H1 (cell line): ENCODE results near the gene EFR3B. TPM values are rescaled to one million over a fixed set of nuclear protein-coding genes. Genes with fewer than 3 reads are reported as not detected.

ENCODE experiments used
- ATF2 ChIP-seq: IDR thresholded peaks from 2 replicates; pipeline ENCODE4 v1.6.1; 2012; ENCODE audit warnings: low read length, inconsistent platforms
- CHD2 ChIP-seq: IDR thresholded peaks from 2 replicates; pipeline ENCODE4 v1.6.1; 2012; ENCODE audit warnings: low read length, improper control_type of control experiment
- RAD21 ChIP-seq, 2 experiments: IDR thresholded peaks in 1 of 2; conservative IDR thresholded peaks in 1 of 2; 2 replicates each; pipeline ENCODE4 v1.6.1; 2011; ENCODE audit warnings: low read depth in 2 of 2, low read length in 2 of 2, improper control_type of control experiment in 1 of 2, inconsistent platforms in 1 of 2, mild to moderate bottlenecking in 1 of 2, moderate library complexity in 1 of 2
- RNF2 ChIP-seq: fragments of 200-900, 300-1000 bp; sonication (generic); IDR thresholded peaks from 2 replicates; pipeline ENCODE4 v1.7.1; 2016; ENCODE audit warnings: borderline replicate concordance, low read depth, mild to moderate bottlenecking, antibody characterized with exemption, low read length; ENCODE audit not compliant: poor library complexity, severe bottlenecking; ENCODE audit errors: missing control alignments
- SIX5 ChIP-seq: IDR thresholded peaks from 2 replicates; pipeline ENCODE4 v1.6.1; 2011; ENCODE audit warnings: mild to moderate bottlenecking, low read depth, low read length
- SP4 ChIP-seq: IDR thresholded peaks from 2 replicates; pipeline ENCODE4 v1.6.1; 2012; ENCODE audit warnings: low read length, inconsistent platforms
- TAF1 ChIP-seq: IDR thresholded peaks from 2 replicates; pipeline ENCODE4 v1.6.1; 2011; ENCODE audit warnings: mild to moderate bottlenecking, low read depth, low read length
- YY1 ChIP-seq: IDR thresholded peaks from 2 replicates; pipeline ENCODE4 v1.6.1; 2011; ENCODE audit warnings: low read depth, mild to moderate bottlenecking, low read length
- polyA plus RNA-seq, 7 experiments: library from polyadenylated mRNA; depleted of rRNA in 3 of 7; stranded (reverse) in 5 of 7; unstranded in 2 of 7; fragments of >200 nt in 5 of 7; fragments of 200-250 nt in 2 of 7; gene quantifications; 1 replicate in 5 of 7; 2 replicates in 1 of 7; 4 replicates in 1 of 7; pipeline versions ENCODE4 v1.2.1 to v1.2.3, GENCODE V29; 2011 to 2013; ENCODE audit warnings: missing spikeins in 2 of 7, mixed read lengths in 2 of 7
- total RNA-seq: library from RNA; stranded (reverse); fragmentation: NEBNext Ultra II Directional; extraction: Animal tissue kit (Norgen Biotek cat#: 25700); gene quantifications from 2 replicates; pipeline ENCODE4 v1.2.1, GENCODE V29; 2021
- TF ChIP-seq, protein P1 (sequence below): fragments of 300-600 bp; sonication (generic); IDR thresholded peaks from 2 replicates; pipeline ENCODE4 v1.7.1; 2012; ENCODE audit warnings: low read length, moderate library complexity, mild to moderate bottlenecking, inconsistent platforms; ENCODE audit not compliant: insufficient replicate concordance

The EFR3B gene
- total and polyA plus RNA-seq, 2 of the 8 experiments (the other 6 are each of a cell fraction or from before 2014, with no cell fraction given): 3.4 to 9.6 TPM

DNA sequence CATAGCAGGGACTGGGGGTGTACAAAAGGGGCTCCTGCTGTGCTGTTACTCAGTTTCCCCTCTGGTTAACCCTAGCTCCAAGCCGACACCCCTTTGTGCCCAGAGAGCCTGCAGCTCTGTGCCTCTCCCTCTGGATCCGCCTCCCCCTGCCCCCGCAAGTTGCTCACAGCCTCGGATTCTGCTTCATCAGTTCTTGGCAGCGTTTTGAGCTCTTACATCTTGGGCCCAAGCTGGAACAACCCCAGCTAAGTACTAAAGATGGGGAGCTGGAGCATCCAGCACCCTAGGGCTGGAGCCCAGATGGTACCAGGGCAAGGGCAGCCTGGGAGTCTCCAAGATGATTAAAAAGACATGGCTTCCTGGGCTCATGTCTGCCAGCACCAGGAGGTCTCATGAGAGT is 85.8 kb downstream of the EFR3B start (continued):
- TF ChIP-seq ATF2 (no peak), RAD21 (IDR thresholded peaks at IDR 0.05 in 1 of 2, conservative IDR thresholded peaks at IDR 0.05 in 1 of 2; ENCODE audit: low read depth in 2 of 2, low read length in 2 of 2) (no peak), TAF1 (no peak), CHD2 (no peak), SIX5 (no peak), SP4 (no peak), RNF2 (no peak), YY1 (no peak)
- TF ChIP-seq, protein P1, sequence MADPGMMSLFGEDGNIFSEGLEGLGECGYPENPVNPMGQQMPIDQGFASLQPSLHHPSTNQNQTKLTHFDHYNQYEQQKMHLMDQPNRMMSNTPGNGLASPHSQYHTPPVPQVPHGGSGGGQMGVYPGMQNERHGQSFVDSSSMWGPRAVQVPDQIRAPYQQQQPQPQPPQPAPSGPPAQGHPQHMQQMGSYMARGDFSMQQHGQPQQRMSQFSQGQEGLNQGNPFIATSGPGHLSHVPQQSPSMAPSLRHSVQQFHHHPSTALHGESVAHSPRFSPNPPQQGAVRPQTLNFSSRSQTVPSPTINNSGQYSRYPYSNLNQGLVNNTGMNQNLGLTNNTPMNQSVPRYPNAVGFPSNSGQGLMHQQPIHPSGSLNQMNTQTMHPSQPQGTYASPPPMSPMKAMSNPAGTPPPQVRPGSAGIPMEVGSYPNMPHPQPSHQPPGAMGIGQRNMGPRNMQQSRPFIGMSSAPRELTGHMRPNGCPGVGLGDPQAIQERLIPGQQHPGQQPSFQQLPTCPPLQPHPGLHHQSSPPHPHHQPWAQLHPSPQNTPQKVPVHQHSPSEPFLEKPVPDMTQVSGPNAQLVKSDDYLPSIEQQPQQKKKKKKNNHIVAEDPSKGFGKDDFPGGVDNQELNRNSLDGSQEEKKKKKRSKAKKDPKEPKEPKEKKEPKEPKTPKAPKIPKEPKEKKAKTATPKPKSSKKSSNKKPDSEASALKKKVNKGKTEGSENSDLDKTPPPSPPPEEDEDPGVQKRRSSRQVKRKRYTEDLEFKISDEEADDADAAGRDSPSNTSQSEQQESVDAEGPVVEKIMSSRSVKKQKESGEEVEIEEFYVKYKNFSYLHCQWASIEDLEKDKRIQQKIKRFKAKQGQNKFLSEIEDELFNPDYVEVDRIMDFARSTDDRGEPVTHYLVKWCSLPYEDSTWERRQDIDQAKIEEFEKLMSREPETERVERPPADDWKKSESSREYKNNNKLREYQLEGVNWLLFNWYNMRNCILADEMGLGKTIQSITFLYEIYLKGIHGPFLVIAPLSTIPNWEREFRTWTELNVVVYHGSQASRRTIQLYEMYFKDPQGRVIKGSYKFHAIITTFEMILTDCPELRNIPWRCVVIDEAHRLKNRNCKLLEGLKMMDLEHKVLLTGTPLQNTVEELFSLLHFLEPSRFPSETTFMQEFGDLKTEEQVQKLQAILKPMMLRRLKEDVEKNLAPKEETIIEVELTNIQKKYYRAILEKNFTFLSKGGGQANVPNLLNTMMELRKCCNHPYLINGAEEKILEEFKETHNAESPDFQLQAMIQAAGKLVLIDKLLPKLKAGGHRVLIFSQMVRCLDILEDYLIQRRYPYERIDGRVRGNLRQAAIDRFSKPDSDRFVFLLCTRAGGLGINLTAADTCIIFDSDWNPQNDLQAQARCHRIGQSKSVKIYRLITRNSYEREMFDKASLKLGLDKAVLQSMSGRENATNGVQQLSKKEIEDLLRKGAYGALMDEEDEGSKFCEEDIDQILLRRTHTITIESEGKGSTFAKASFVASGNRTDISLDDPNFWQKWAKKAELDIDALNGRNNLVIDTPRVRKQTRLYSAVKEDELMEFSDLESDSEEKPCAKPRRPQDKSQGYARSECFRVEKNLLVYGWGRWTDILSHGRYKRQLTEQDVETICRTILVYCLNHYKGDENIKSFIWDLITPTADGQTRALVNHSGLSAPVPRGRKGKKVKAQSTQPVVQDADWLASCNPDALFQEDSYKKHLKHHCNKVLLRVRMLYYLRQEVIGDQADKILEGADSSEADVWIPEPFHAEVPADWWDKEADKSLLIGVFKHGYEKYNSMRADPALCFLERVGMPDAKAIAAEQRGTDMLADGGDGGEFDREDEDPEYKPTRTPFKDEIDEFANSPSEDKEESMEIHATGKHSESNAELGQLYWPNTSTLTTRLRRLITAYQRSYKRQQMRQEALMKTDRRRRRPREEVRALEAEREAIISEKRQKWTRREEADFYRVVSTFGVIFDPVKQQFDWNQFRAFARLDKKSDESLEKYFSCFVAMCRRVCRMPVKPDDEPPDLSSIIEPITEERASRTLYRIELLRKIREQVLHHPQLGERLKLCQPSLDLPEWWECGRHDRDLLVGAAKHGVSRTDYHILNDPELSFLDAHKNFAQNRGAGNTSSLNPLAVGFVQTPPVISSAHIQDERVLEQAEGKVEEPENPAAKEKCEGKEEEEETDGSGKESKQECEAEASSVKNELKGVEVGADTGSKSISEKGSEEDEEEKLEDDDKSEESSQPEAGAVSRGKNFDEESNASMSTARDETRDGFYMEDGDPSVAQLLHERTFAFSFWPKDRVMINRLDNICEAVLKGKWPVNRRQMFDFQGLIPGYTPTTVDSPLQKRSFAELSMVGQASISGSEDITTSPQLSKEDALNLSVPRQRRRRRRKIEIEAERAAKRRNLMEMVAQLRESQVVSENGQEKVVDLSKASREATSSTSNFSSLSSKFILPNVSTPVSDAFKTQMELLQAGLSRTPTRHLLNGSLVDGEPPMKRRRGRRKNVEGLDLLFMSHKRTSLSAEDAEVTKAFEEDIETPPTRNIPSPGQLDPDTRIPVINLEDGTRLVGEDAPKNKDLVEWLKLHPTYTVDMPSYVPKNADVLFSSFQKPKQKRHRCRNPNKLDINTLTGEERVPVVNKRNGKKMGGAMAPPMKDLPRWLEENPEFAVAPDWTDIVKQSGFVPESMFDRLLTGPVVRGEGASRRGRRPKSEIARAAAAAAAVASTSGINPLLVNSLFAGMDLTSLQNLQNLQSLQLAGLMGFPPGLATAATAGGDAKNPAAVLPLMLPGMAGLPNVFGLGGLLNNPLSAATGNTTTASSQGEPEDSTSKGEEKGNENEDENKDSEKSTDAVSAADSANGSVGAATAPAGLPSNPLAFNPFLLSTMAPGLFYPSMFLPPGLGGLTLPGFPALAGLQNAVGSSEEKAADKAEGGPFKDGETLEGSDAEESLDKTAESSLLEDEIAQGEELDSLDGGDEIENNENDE: no peak
